Subcutaneous abdominal adipose tissue (tissue), 5 donors: Measurements from ENCODE around the gene SLC20A1.

Experiments
- H3K27ac ChIP-seq: one replicate; pipeline ENCODE4 v1.7.0; 2013; ENCODE audit warnings: low read depth, mild to moderate bottlenecking, inconsistent platforms, low read length, moderate library complexity
- H3K27me3 ChIP-seq, 5 donors: one replicate each; pipeline ENCODE4 v1.7.0; 2013; ENCODE audit warnings: low read length in 5 of 5, inconsistent platforms in 1 of 5; ENCODE audit not compliant: control insufficient read depth in 5 of 5, insufficient read depth in 4 of 5
- H3K36me3 ChIP-seq, 5 donors: one replicate each; pipeline ENCODE4 v1.7.0; 2013; ENCODE audit warnings: low read length in 5 of 5; ENCODE audit not compliant: control insufficient read depth in 5 of 5, insufficient read depth in 5 of 5
- H3K4me1 ChIP-seq, 5 donors: one replicate each; pipeline ENCODE4 v1.7.0; 2013; ENCODE audit warnings: low read length in 5 of 5, mild to moderate bottlenecking in 3 of 5, moderate library complexity in 1 of 5; ENCODE audit not compliant: control insufficient read depth in 5 of 5, insufficient read depth in 5 of 5
- H3K4me3 ChIP-seq, 5 donors: one replicate each; pipeline ENCODE4 v1.7.0; 2013; ENCODE audit warnings: low read length in 5 of 5, low read depth in 1 of 5
- H3K9ac ChIP-seq, 5 donors: one replicate each; pipeline ENCODE4 v1.7.0; 2013; ENCODE audit warnings: low read length in 5 of 5, mild to moderate bottlenecking in 4 of 5, moderate library complexity in 3 of 5
- H3K9me3 ChIP-seq, 5 donors: one replicate each; pipeline ENCODE4 v1.7.0; 2013; ENCODE audit warnings: low read length in 5 of 5; ENCODE audit not compliant: control insufficient read depth in 5 of 5
- donor health status: healthy.
- donor health status: healthy.
- donor health status: healthy.
- donor health status: healthy.
- donor health status: healthy.

SLC20A1 gene

GRCh38 chr2:112674229-112674628, 28.5 kb downstream of the SLC20A1 start:
- no peaks in the 10 kb centered on the region for H3K9me3 ChIP-seq
- peak overlapping the region in 3 of 5 donors; percentile 5 to 40 (median 39) for H3K4me3 ChIP-seq
- no peaks in the 10 kb centered on the region for H3K27me3 ChIP-seq
- no peak overlapping the region for H3K9ac ChIP-seq
- no peaks in the 10 kb centered on the region for H3K36me3 ChIP-seq
- peak overlapping the region; percentile 37 for H3K27ac ChIP-seq
- peaks cover 0 to 13% (median 8%) of the 10 kb centered on the region in 5 donors for H3K4me1 ChIP-seq

DNA sequence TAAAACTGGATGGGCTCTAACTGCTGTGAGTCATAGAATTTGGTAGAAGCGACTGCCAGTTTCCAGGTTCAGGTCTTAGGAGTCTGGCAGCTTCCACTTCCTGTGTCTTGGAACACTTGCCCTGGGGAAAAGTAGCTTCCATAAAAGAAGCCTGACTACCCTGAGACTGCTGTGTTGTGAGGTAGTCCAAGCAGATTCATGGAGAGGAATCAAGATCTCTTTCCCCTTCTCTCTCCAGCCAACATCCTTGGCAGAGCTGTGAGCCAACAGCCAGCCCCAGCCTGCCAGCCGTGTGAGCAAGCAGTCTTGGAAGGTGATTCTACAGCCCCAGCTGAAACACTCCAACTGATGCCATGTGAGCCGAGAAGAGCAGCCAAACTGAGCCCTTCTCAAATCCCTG, 33.7 kb downstream of the SLC20A1 start:
- no peaks in the 10 kb centered on the region for H3K36me3 ChIP-seq
- no peak overlapping the region for H3K4me3 ChIP-seq
- H3K27me3 ChIP-seq, result peaks cover 0 to 3% (median 0%) of the 10 kb centered on the region in 5 donors
- peaks cover 0 to 27% (median 9%) of the 10 kb centered on the region in 5 donors for H3K4me1 ChIP-seq
- no peak overlapping the region for H3K27ac ChIP-seq
- H3K9ac ChIP-seq, result no peak overlapping the region
- no peaks in the 10 kb centered on the region for H3K9me3 ChIP-seq

- Histone ChIP-seq H3K27me3 (peaks cover 0 to 3% (median 0%) of the 10 kb centered on the region in 5 donors), H3K36me3 (no peaks in the 10 kb centered on the region), H3K9me3 (no peaks in the 10 kb centered on the region), H3K4me1 (peaks cover 0 to 22% (median 5%) of the 10 kb centered on the region in 5 donors), H3K4me3 (no peak overlapping the region), H3K27ac (no peak overlapping the region), H3K9ac (no peak overlapping the region)
Measured at GRCh38 chr2:112680666-112681101, 34.9 kb downstream of the SLC20A1 start.

DNA sequence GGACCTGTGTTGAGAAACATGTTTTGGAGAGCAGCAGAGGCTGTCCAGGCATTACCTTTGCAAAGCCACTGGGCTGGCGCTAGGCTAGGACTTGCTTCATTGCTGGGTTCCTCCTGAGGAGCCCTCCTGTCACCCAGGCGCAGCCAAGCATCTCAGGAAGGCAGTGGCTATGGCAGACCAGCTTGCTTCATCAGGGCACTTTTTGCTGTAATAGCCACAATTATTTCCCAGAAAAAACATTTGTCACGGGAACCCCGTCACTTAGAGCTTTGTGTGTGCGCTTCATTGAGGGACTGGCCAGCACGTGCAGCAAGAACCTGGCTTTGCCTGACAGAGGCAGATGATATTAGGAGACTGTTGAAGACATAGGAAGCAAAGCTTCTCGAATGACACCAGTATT, 36.4 kb downstream of the SLC20A1 start:
- Histone ChIP-seq H3K4me3 (no peak overlapping the region), H3K9me3 (no peaks in the 10 kb centered on the region), H3K9ac (no peak overlapping the region), H3K27me3 (peaks cover 0 to 3% (median 0%) of the 10 kb centered on the region in 5 donors), H3K27ac (no peak overlapping the region), H3K36me3 (no peaks in the 10 kb centered on the region), H3K4me1 (peaks cover 0 to 27% (median 13%) of the 10 kb centered on the region in 5 donors)

DNA sequence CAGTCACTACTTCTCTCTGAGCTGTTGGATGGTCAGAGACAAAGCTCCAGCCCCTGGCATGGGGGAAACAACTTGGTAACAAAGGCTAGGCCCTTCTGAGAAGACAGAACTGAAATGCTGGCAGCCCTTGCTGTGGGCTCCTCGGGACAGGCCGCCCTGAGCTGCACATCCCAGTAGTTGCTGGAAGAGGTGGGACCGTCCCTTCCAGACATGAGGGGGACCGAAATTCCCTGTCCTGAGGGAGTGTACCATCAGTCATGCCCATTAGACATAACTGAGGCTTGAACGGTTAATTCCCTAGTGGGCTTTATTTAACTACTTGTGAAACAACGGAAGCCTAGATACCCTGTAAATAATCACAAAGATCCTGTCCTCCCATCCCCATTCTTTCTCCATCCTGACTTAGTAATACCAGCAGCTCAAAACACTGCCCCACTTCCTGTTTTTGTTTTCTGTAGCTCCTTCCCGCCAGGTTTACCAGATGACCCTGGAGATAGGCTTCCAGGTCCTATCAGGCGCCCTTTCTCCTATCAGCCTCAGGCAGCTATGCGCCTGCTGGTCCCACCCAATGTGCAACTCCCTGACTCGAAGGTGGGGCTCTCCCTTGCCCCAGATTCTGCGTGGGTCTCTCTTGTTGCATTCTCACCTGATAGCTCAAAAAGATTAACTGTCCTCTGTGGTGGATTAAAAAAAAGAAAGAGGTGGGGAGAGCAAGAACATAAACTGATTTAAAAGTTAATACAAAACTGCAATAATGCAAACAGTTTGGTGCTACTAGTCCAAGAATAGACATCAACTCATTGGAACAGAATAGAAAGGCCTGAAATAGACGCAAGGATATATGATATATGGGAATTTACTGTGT, 38.0 kb downstream of the SLC20A1 start:
- H3K27me3 ChIP-seq, result peaks cover 0 to 3% (median 0%) of the 10 kb centered on the region in 5 donors

DNA sequence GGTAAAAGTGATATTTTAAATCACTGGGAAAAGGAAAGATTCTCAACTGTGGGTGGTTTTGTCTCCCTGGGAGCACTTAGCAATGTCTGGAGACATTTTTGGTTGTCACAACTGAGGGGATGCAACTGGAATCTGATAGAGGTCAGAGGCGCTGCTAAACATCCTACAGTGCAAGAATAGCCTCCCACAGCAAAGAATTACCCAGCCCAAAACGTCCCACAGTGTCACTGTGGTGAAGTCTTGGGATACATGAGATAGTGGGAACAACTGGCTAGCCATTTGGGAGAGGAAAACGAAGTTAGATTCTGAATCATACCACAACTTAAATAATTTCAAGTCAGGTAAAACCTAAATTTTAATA, 38.7 kb downstream of the SLC20A1 start:
- Histone ChIP-seq H3K4me1 (peaks cover 0 to 25% (median 11%) of the 10 kb centered on the region in 5 donors), H3K9me3 (no peaks in the 10 kb centered on the region), H3K36me3 (no peaks in the 10 kb centered on the region), H3K9ac (no peak overlapping the region), H3K4me3 (no peak overlapping the region), H3K27me3 (peaks cover 0 to 3% (median 0%) of the 10 kb centered on the region in 5 donors), H3K27ac (no peak overlapping the region)

More for the DNA sequence above, 38.0 kb downstream of the SLC20A1 start:
- H3K4me1 ChIP-seq, result peaks cover 0 to 27% (median 13%) of the 10 kb centered on the region in 5 donors
- no peak overlapping the region for H3K27ac ChIP-seq
- no peak overlapping the region for H3K9ac ChIP-seq
- H3K4me3 ChIP-seq, result no peak overlapping the region
- no peaks in the 10 kb centered on the region for H3K9me3 ChIP-seq
- no peaks in the 10 kb centered on the region for H3K36me3 ChIP-seq

DNA sequence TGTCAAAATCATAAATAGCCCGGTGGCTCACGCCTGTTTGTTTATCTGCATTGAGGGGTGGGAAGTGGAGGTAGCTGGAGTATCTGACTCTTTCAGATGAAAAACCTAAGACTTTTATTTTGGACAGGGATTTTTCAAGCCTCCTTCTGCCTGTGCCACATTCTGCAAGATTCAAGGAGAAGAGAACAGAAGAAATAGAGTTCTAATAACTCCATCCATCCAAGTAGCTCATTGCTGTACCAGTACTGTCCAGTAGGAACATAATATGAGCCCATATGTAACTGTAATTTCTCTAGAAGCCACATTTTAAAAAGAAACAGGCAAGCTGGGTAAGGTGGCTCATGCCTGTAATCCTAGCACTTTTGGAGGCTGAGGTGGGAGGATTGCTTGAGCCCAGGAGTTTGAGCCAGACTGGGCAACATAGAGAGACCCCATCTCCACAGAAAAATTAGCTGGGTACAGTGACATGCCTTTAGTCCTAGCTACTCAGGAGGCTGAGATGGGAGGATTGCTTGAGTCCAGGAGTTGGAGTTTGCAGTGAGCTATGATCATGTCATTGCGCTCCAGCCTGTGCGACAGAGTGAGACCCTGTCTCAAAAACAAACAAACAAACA, 39.6 kb downstream of the SLC20A1 start:
- peaks cover 0 to 3% (median 0%) of the 10 kb centered on the region in 5 donors for H3K27me3 ChIP-seq
- no peaks in the 10 kb centered on the region for H3K36me3 ChIP-seq
- H3K4me1 ChIP-seq, result peaks cover 0 to 21% (median 7%) of the 10 kb centered on the region in 5 donors
- H3K9me3 ChIP-seq, result no peaks in the 10 kb centered on the region
- no peak overlapping the region for H3K27ac ChIP-seq
- no peak overlapping the region for H3K4me3 ChIP-seq
- no peak overlapping the region for H3K9ac ChIP-seq

DNA sequence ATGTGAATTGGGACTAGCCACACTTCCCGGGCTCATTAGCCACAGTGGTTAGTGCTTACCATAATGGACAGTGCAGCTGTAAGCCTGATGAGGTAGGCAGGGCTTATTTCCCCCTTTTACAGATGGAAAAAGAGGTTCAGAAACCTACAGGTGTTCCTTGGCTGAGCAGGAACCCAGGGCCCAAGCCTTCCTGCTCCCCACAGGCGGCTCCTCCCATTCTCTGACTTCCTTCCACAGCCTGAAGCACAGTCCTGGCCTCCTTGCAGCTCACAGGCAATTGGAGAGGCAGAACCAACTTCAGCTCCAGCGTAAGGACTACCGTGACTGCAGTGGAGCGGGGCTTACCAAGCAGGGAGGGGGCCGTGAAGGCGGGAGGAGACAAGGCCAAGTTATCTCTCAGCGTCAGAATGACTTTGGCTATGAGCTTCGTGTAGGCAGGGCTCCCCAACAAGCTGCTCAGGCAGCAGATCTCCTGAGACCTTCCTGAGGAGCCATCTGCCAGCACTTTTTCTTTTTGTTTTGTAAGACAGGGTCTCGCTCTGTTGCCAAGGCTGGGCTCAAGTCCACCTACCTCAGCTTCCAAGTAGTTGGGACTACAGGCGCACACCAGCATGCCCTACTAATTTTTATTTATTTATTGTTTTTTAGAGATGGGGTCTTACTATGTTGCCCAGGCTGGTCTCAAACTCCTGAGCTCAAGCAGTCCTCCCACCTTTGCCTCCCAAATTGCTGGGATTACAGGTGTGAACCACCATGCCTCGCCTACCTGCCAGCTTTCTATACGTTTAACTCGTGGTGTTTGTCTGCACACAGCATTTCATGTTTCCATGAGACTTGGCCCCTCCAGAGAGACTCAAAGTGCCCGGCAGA, 40.8 kb downstream of the SLC20A1 start:
- no peak overlapping the region for H3K27ac ChIP-seq
- no peaks in the 10 kb centered on the region for H3K9me3 ChIP-seq
- H3K36me3 ChIP-seq, result no peaks in the 10 kb centered on the region
- peak overlapping the region in 1 of 5 donors; percentile 49 for H3K9ac ChIP-seq
- H3K4me1 ChIP-seq, result peaks cover 0 to 29% (median 15%) of the 10 kb centered on the region in 5 donors
- peaks cover 0 to 3% (median 0%) of the 10 kb centered on the region in 5 donors for H3K27me3 ChIP-seq
- H3K4me3 ChIP-seq, result peak overlapping the region in 1 of 5 donors; percentile 32

DNA sequence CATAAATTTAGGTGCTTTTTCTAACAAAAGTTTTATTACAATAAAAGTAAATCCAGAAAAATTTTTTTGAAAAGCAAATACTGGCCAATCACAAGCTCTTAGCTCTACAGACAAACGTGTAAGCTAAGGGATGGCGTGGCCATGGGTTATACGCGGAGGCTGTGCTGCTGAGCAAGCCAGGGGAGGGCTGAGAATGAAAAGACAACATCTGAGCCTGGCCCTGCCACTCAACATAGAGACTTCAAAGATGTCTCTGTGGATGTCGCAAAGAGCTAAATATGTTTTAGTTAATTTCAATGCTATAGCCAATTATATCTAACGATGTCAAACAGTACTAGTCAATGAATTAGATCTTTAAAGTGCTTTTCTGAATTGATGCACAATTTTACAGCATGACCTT, 41.8 kb downstream of the SLC20A1 start:
- H3K27me3 ChIP-seq, result peaks cover 0 to 3% (median 0%) of the 10 kb centered on the region in 5 donors
- no peak overlapping the region for H3K9ac ChIP-seq
- H3K4me1 ChIP-seq, result peaks cover 0 to 33% (median 15%) of the 10 kb centered on the region in 5 donors
- H3K36me3 ChIP-seq, result no peaks in the 10 kb centered on the region
- no peak overlapping the region for H3K27ac ChIP-seq
- H3K9me3 ChIP-seq, result no peaks in the 10 kb centered on the region
- no peak overlapping the region for H3K4me3 ChIP-seq
